SH-SY5Y (cell line): ENCODE data around the gene SNX19.

Source experiments
- GATA2 ChIP-seq: IDR thresholded peaks from 2 replicates; pipeline ENCODE4 v1.6.1; 2011; ENCODE audit warnings: mild to moderate bottlenecking, low read depth, low read length
- GATA3 ChIP-seq: IDR thresholded peaks from 2 replicates; pipeline ENCODE4 v1.6.1; 2011; ENCODE audit warnings: low read depth, mild to moderate bottlenecking, low read length, moderate library complexity

DNA sequence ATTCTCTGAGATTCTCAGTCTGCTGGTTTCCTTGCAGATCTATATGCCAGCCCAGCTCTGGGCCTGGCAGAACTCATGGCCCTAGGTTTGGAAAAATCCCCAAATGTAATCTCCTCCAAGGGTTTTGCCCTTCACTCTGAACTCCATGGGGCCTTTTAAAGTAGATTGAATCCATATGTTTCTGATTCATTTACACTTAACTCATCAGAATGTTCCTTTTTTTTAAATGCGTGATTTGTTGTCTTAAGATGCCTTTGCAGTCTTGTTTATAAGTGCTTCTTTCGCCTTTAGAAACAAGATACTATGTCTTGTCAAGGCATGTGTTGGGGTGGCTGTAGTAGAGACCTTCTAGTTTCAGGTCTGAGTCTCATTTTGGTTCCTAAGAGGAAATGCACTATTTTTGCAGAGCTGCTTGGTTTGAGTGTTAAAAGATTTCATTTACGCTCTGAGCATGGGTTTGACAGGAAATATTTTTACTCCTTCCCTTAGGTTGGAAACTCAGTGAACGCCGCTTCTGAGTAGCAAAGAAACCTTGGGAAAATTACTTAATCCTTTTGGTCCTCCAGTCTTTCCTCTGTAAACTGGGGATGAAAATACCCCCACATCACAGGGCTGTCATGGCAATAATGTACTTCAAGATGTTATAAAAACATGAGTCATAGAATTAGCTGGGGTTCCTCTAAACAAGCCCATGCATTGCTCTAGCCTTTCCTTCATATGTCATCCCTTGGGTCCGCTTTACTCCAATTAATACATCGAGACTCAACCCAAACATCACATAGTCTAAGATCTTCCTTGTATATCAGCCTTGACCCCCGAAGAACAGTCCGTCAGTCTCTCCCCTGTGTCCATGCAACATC lies 83.5 kb downstream of the SNX19 start:
- no peak for TF ChIP-seq GATA3
- no peak for TF ChIP-seq GATA2
